GM12801 (cell line): Measurements from ENCODE around the gene RLF.

Experiments used
- CTCF ChIP-seq: IDR thresholded peaks from one replicate; pipeline ENCODE4 v1.5.1; 2011; ENCODE audit warnings: control low read depth; ENCODE audit not compliant: insufficient read length; ENCODE audit errors: extremely low read depth

Gene RLF

GRCh38 chr1:40199126-40199525, 37.9 kb downstream of the RLF start:
- TF ChIP-seq CTCF: no peak

GRCh38 chr1:40204856-40205255, 43.7 kb downstream of the RLF start:
- no peak for TF ChIP-seq CTCF

GRCh38 chr1:40210511-40211204, 49.5 kb downstream of the RLF start:
- no peak for TF ChIP-seq CTCF

- no peak for TF ChIP-seq CTCF
These were observed 57.1 kb downstream of the RLF start for GRCh38 chr1:40218333-40218732.

GRCh38 chr1:40221977-40222772, 61.0 kb downstream of the RLF start:
- TF ChIP-seq CTCF: no peak

GRCh38 chr1:40224040-40224439, 62.9 kb downstream of the RLF start:
- no peak for TF ChIP-seq CTCF

GRCh38 chr1:40226192-40226591, 65.0 kb downstream of the RLF start:
- TF ChIP-seq CTCF: no peak
